BJ (cell line): Measurements from ENCODE around the gene SLC25A48. TPM values are rescaled to one million over a fixed set of nuclear protein-coding genes. Genes with fewer than 3 reads are reported as not detected.

Source experiments
- CTCF ChIA-PET: fragments of 350-600 bp; formaldehyde crosslinking; extraction: SDS; loops from one replicate; lab custom pipeline; 2021; ENCODE audit warnings: antibody characterized with exemption, inconsistent platforms; lab: Yijun Ruan, JAX
- POLR2A ChIA-PET: fragments of 300-600 bp; sonication (Branson Sonifier 250); formaldehyde crosslinking; extraction: SDS; loops from one replicate; lab custom pipeline; 2021; ENCODE audit warnings: antibody characterized with exemption; lab: Charles Lee
- DNase-seq: peaks from one replicate; pipeline ENCODE4 v3.0.0-alpha.2; 2011; ENCODE audit warnings: low read depth
- H3K27me3 ChIP-seq: 2 replicates; pipeline ENCODE4 v1.6.0; 2011; ENCODE audit warnings: low read length; ENCODE audit not compliant: control insufficient read depth, insufficient read depth
- H3K36me3 ChIP-seq: 2 replicates; pipeline ENCODE4 v1.5.1; 2011; ENCODE audit warnings: low read length; ENCODE audit not compliant: control insufficient read depth, insufficient read depth
- H3K4me3 ChIP-seq: 2 replicates; pipeline ENCODE4 v1.5.1; 2011; ENCODE audit warnings: low read depth, mild to moderate bottlenecking, control low read depth, low read length
- CTCF ChIP-seq: IDR thresholded peaks from 2 replicates; pipeline ENCODE4 v1.5.1; 2011; ENCODE audit warnings: low read depth, mild to moderate bottlenecking, control low read depth, inconsistent platforms, low read length, moderate library complexity; ENCODE audit not compliant: insufficient read depth
- polyA plus RNA-seq: library from polyadenylated mRNA; depleted of rRNA; stranded (reverse); fragments of >200 nt; gene quantifications from 2 replicates; pipeline ENCODE4 v1.2.3, GENCODE V29; 2011

SLC25A48 gene
- polyA plus RNA-seq, 1 experiment = not detected

GRCh38 chr5:135866016-135866415 lies 31.6 kb downstream of the SLC25A48 start:
- H3K4me3 ChIP-seq = no peak overlapping the region
- CTCF ChIA-PET = no interaction called here

GRCh38 chr5:135867599-135867998 lies 33.1 kb downstream of the SLC25A48 start:
- H3K36me3 ChIP-seq = no peaks in the 10 kb centered on the region
- POLR2A ChIA-PET = no interaction called here
- H3K4me3 ChIP-seq = no peak overlapping the region
- no peak for TF ChIP-seq CTCF
- peaks cover 1% of the 10 kb centered on the region; the same call in 1 of the 2 replicates for H3K27me3 ChIP-seq
- DNase-seq = no peak
- CTCF ChIA-PET = no interaction called here

More at GRCh38 chr5:135866016-135866415, 31.6 kb downstream of the SLC25A48 start:
- no peak for TF ChIP-seq CTCF
- no peaks in the 10 kb centered on the region for H3K36me3 ChIP-seq
- DNase-seq = no peak
- peaks cover 1% of the 10 kb centered on the region; the same call in 1 of the 2 replicates for H3K27me3 ChIP-seq
- POLR2A ChIA-PET = no interaction called here

- TF ChIP-seq CTCF = no peak
- Histone ChIP-seq H3K27me3 (0 out of 2 replicates have a peak, but pooled peaks cover 1% of the 10 kb centered on the region), H3K4me3 (no peak overlapping the region), H3K36me3 (no peaks in the 10 kb centered on the region)
- ChIA-PET CTCF (no interaction called here), POLR2A (no interaction called here)
- DNase-seq = no peak
Measured at GRCh38 chr5:135868681-135869080, 34.2 kb downstream of the SLC25A48 start.

GRCh38 chr5:135869276-135869675 lies 34.8 kb downstream of the SLC25A48 start:
- no peak for DNase-seq
- H3K4me3 ChIP-seq = no peak overlapping the region
- CTCF ChIA-PET = no interaction called here
- 0 out of 2 replicates have a peak, but pooled peaks cover 1% of the 10 kb centered on the region for H3K27me3 ChIP-seq
- no peak for TF ChIP-seq CTCF
- POLR2A ChIA-PET = no interaction called here
- H3K36me3 ChIP-seq = no peaks in the 10 kb centered on the region

- ChIA-PET CTCF (interaction anchor here (0.6 to 1.0 kb wide), 2 partner anchors 12 to 342 kb away, joined by 3 read pairs; no protein-coding TSS in a partner anchor), POLR2A (no interaction called here)
- Histone ChIP-seq H3K36me3 (no peaks in the 10 kb centered on the region), H3K27me3 (0 out of 2 replicates have a peak, but pooled peaks cover 1% of the 10 kb centered on the region), H3K4me3 (no peak overlapping the region)
- no peak for DNase-seq
- no peak for TF ChIP-seq CTCF
Measured at GRCh38 chr5:135869935-135870334, 35.5 kb downstream of the SLC25A48 start.
